ENCODE results near the gene MLIP.

MLIP gene

GRCh38 chr6:54111341-54112045 lies at the start of gene MLIP:
MLIP (plus strand) TSS chr6:54111443; CDS start chr6:54111480, 37 bp downstream.
- Histone ChIP-seq H3K27me3 (ENCODE audit: insufficient read depth, low read length) (no peaks in the 10 kb centered on the region), H2AFZ (ENCODE audit: low read length) (no peak within 1 kb of the TSS), H3K4me1 (ENCODE audit: insufficient read depth, low read length, severe bottlenecking) (no peaks in the 10 kb centered on the region), H3K36me3 (ENCODE audit: insufficient read depth, low read length) (no peaks in the 10 kb centered on the region), H3K4me3 (ENCODE audit: low read depth, low read length, poor library complexity, severe bottlenecking) (no peak within 1 kb of the TSS), H3K4me2 (ENCODE audit: low read length) (no peak within 1 kb of the TSS), H4K20me1 (ENCODE audit: insufficient read depth, low read length) (no peaks in the 10 kb centered on the region), H3K9ac (ENCODE audit: low read length) (no peak within 1 kb of the TSS), H3K9me3 (ENCODE audit: low read length) (no peaks in the 10 kb centered on the region), H3K27ac (ENCODE audit: low read depth, low read length, poor library complexity, severe bottlenecking) (no peak within 1 kb of the TSS), H3K9me2 (ENCODE audit: low read depth, low read length) (no peaks in the 10 kb centered on the region), H3K79me2 (ENCODE audit: insufficient read depth, low read length) (no peaks in the 10 kb centered on the region), H3F3A (ENCODE audit: insufficient read depth, low read length) (no peaks in the 10 kb centered on the region)
- TF ChIP-seq CTCF (IDR thresholded peaks at IDR 0.05; ENCODE audit: low read length) (no peak), EZH2 (IDR thresholded peaks at IDR 0.05; ENCODE audit: borderline replicate concordance, low read length) (no peak)

- no peak overlapping the region for H3K4me3 ChIP-seq (ENCODE audit: low read depth, low read length, poor library complexity, severe bottlenecking)
- no peak for TF ChIP-seq EZH2 (IDR thresholded peaks at IDR 0.05; ENCODE audit: borderline replicate concordance, low read length)
- no peak for TF ChIP-seq CTCF (IDR thresholded peaks at IDR 0.05; ENCODE audit: low read length)
- no peak overlapping the region for H3K9ac ChIP-seq (ENCODE audit: low read length)
- no peaks in the 10 kb centered on the region for H4K20me1 ChIP-seq (ENCODE audit: insufficient read depth, low read length)
- no peaks in the 10 kb centered on the region for H3K9me3 ChIP-seq (ENCODE audit: low read length)
- H3K79me2 ChIP-seq (ENCODE audit: insufficient read depth, low read length) = no peaks in the 10 kb centered on the region
- H3K36me3 ChIP-seq (ENCODE audit: insufficient read depth, low read length) = no peaks in the 10 kb centered on the region
- no peak overlapping the region for H2AFZ ChIP-seq (ENCODE audit: low read length)
- H3K9me2 ChIP-seq (ENCODE audit: low read depth, low read length) = no peaks in the 10 kb centered on the region
- no peak overlapping the region for H3K4me2 ChIP-seq (ENCODE audit: low read length)
- H3K4me1 ChIP-seq (ENCODE audit: insufficient read depth, low read length, severe bottlenecking) = no peaks in the 10 kb centered on the region
- H3F3A ChIP-seq (ENCODE audit: insufficient read depth, low read length) = no peaks in the 10 kb centered on the region
- H3K27me3 ChIP-seq (ENCODE audit: insufficient read depth, low read length) = no peaks in the 10 kb centered on the region
- no peak overlapping the region for H3K27ac ChIP-seq (ENCODE audit: low read depth, low read length, poor library complexity, severe bottlenecking)
Observed at GRCh38 chr6:54063228-54063539, 48.1 kb upstream of the MLIP start.

GRCh38 chr6:54068694-54069093 lies 42.5 kb upstream of the MLIP start:
- no peak overlapping the region for H3K9ac ChIP-seq (ENCODE audit: low read length)
- H3K36me3 ChIP-seq (ENCODE audit: insufficient read depth, low read length) = no peaks in the 10 kb centered on the region
- H3K4me1 ChIP-seq (ENCODE audit: insufficient read depth, low read length, severe bottlenecking) = no peaks in the 10 kb centered on the region
- no peaks in the 10 kb centered on the region for H3K79me2 ChIP-seq (ENCODE audit: insufficient read depth, low read length)
- no peak overlapping the region for H3K4me3 ChIP-seq (ENCODE audit: low read depth, low read length, poor library complexity, severe bottlenecking)
- H3K9me3 ChIP-seq (ENCODE audit: low read length) = no peaks in the 10 kb centered on the region
- no peaks in the 10 kb centered on the region for H4K20me1 ChIP-seq (ENCODE audit: insufficient read depth, low read length)
- no peak for TF ChIP-seq CTCF (IDR thresholded peaks at IDR 0.05; ENCODE audit: low read length)
- no peak for TF ChIP-seq EZH2 (IDR thresholded peaks at IDR 0.05; ENCODE audit: borderline replicate concordance, low read length)
- H3K27me3 ChIP-seq (ENCODE audit: insufficient read depth, low read length) = no peaks in the 10 kb centered on the region
- H2AFZ ChIP-seq (ENCODE audit: low read length) = no peak overlapping the region
- no peak overlapping the region for H3K27ac ChIP-seq (ENCODE audit: low read depth, low read length, poor library complexity, severe bottlenecking)
- H3F3A ChIP-seq (ENCODE audit: insufficient read depth, low read length) = no peaks in the 10 kb centered on the region
- H3K4me2 ChIP-seq (ENCODE audit: low read length) = no peak overlapping the region
- H3K9me2 ChIP-seq (ENCODE audit: low read depth, low read length) = no peaks in the 10 kb centered on the region
